Keratinocyte (primary cell): ENCODE data around the gene IL19. TPM values are rescaled to one million over a fixed set of nuclear protein-coding genes. Genes with fewer than 3 reads are reported as not detected.

ENCODE experiments used
- DNase-seq: peaks from one replicate; pipeline ENCODE4 v3.0.0-alpha.2; 2011; ENCODE audit warnings: low read depth, missing footprints, low spot score
- FAIRE-seq: peaks from 2 replicates; lab custom pipeline; 2011; peaks lifted over from hg19 to GRCh38; lab: Jason Lieb, UNC
- H2AFZ ChIP-seq: 2 replicates; pipeline ENCODE4 v1.6.0; 2012; ENCODE audit warnings: low read length, control low read depth, inconsistent platforms; ENCODE audit not compliant: control insufficient read depth
- H3K27ac ChIP-seq: 2 replicates; pipeline ENCODE4 v1.5.1; 2011; ENCODE audit warnings: low read length; ENCODE audit not compliant: control insufficient read depth, insufficient read depth
- H3K27me3 ChIP-seq: 3 replicates; pipeline ENCODE4 v1.6.0; 2011; ENCODE audit warnings: low read length; ENCODE audit not compliant: control insufficient read depth, insufficient read depth; ENCODE audit errors: extremely low read depth
- H3K36me3 ChIP-seq, 2 experiments: 2 replicates in 1 of 2; 3 replicates in 1 of 2; pipeline ENCODE4 v1.5.1; 2011; ENCODE audit warnings: low read length in 2 of 2, mild to moderate bottlenecking in 1 of 2; ENCODE audit not compliant: control insufficient read depth in 2 of 2, insufficient read depth in 2 of 2; ENCODE audit errors: extremely low read depth in 1 of 2
- H3K4me1 ChIP-seq: 3 replicates; pipeline ENCODE4 v1.5.1; 2011; ENCODE audit warnings: low read length; ENCODE audit not compliant: control insufficient read depth, insufficient read depth; ENCODE audit errors: extremely low read depth
- H3K4me2 ChIP-seq: 3 replicates; pipeline ENCODE4 v1.6.0; 2011; ENCODE audit warnings: low read depth, low read length; ENCODE audit not compliant: control insufficient read depth, insufficient read depth; ENCODE audit errors: extremely low read depth
- H3K4me3 ChIP-seq, 3 experiments: fragments of 200-600 bp in 1 of 3; sonication (generic) in 1 of 3; 2 replicates in 2 of 3; 3 replicates in 1 of 3; pipeline ENCODE4 v1.5.1; 2011 to 2016; ENCODE audit warnings: low read length in 3 of 3, mild to moderate bottlenecking in 3 of 3, control low read depth in 2 of 3, inconsistent platforms in 1 of 3, low read depth in 1 of 3, mixed read lengths in 1 of 3, mixed run types in 1 of 3, moderate library complexity in 1 of 3; ENCODE audit not compliant: control insufficient read depth in 2 of 3, insufficient read depth in 2 of 3; ENCODE audit errors: extremely low read depth in 1 of 3
- H3K79me2 ChIP-seq: 2 replicates; pipeline ENCODE4 v1.6.0; 2012; ENCODE audit warnings: low read length; ENCODE audit not compliant: control insufficient read depth, insufficient read depth
- H3K9ac ChIP-seq: 3 replicates; pipeline ENCODE4 v1.6.0; 2011; ENCODE audit warnings: low read length; ENCODE audit not compliant: control insufficient read depth, insufficient read depth; ENCODE audit errors: extremely low read depth
- H3K9me1 ChIP-seq: 3 replicates; pipeline ENCODE4 v1.6.0; 2011; ENCODE audit warnings: low read length; ENCODE audit not compliant: control insufficient read depth, insufficient read depth; ENCODE audit errors: extremely low read depth
- H3K9me3 ChIP-seq: 2 replicates; pipeline ENCODE4 v1.5.1; 2012; ENCODE audit warnings: low read depth, low read length; ENCODE audit not compliant: control insufficient read depth
- H4K20me1 ChIP-seq: 3 replicates; pipeline ENCODE4 v1.6.0; 2011; ENCODE audit warnings: low read length; ENCODE audit not compliant: control insufficient read depth, insufficient read depth; ENCODE audit errors: extremely low read depth
- EZH2 ChIP-seq: IDR thresholded peaks from one replicate; pipeline ENCODE4 v1.6.1; 2012; ENCODE audit warnings: inconsistent platforms, mild to moderate bottlenecking, low read length, moderate library complexity
- dilution Hi-C: fragments of 300-500 bp; cut with MboI; formaldehyde crosslinking; loops from one replicate; pipeline ENCODE4 v1.7.0; 2020; ENCODE audit warnings: low sequenced_read_pairs; ENCODE audit not compliant: extremely low pct_ligation_motif_present
- polyA plus RNA-seq, 5 experiments: library from polyadenylated mRNA; depleted of rRNA in 3 of 5; stranded (reverse) in 3 of 5; stranded (forward) in 1 of 5; unstranded in 1 of 5; fragments of >200 nt; gene quantifications; 1 replicate in 1 of 5; 2 replicates in 3 of 5; 3 replicates in 1 of 5; pipeline versions ENCODE4 v1.2.1 to v1.2.3, GENCODE V29; 2011 to 2012; ENCODE audit warnings: missing spikeins in 2 of 5, low read depth in 1 of 5, low replicate concordance in 1 of 5
- TF ChIP-seq, protein P1 (sequence below), 3 experiments: IDR thresholded peaks in 1 of 3; conservative IDR thresholded peaks in 1 of 3; optimal IDR thresholded peaks in 1 of 3; 2 replicates in 2 of 3; 3 replicates in 1 of 3; pipeline versions ENCODE3 to v1.5.1; 2011; ENCODE audit warnings: low read length in 3 of 3, mild to moderate bottlenecking in 3 of 3, moderate library complexity in 2 of 3, control low read depth in 1 of 3, inconsistent platforms in 1 of 3; ENCODE audit not compliant: insufficient read depth in 2 of 3; ENCODE audit errors: extremely low read depth in 1 of 3

The IL19 gene
- polyA plus RNA-seq, 1 donor (not counting 4 experiments of a cell fraction or from before 2014, with no cell fraction given) = not detected

DNA sequence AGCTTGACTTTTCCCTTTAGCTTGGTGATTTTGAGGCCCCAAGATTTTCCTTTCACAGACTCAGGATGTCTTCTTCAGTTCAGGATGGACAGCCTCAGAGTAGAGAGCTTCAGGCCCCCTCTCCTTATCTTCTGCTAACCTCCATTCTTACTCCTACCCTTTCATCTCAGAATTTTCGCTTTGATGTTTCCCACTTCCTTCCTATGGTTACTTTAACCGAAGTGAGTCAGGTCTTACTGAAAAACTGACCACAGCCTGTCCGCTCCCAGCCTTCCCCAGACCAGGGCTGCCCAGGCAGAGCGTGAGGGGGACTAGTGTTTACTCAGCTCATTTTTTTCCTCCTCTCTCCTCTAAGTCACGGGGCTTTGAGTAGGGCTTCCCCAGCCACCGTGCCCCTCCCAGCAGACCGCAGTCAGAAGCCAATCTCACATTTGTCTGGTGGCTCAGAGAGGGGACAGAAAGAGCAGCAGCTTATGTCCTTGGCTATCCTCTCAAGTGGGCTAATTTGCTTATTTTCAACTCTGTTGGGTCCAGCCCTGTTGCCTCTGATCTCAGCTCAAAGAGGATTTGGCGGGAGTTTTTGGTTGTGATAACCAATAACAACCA, 4.2 kb upstream of the IL19 start:
- Histone ChIP-seq H3K27ac (no peak overlapping the region), H3K79me2 (no peaks in the 10 kb centered on the region), H3K9me3 (no peaks in the 10 kb centered on the region), H3K27me3 (peaks cover 11% of the 10 kb centered on the region), H3K4me2 (no peak overlapping the region), H3K9ac (no peak overlapping the region), H2AFZ (no peak overlapping the region), H3K4me1 (peaks cover 5% of the 10 kb centered on the region), H3K9me1 (no peaks in the 10 kb centered on the region), H4K20me1 (no peaks in the 10 kb centered on the region), H3K36me3 (no peaks in the 10 kb centered on the region), H3K4me3 (no peak overlapping the region)
- no peak for FAIRE-seq
- dilution Hi-C loops = loop anchor here (25.0 kb wide), 1 partner anchor 221 kb away; no protein-coding TSS in a partner anchor
- TF ChIP-seq, protein P1, sequence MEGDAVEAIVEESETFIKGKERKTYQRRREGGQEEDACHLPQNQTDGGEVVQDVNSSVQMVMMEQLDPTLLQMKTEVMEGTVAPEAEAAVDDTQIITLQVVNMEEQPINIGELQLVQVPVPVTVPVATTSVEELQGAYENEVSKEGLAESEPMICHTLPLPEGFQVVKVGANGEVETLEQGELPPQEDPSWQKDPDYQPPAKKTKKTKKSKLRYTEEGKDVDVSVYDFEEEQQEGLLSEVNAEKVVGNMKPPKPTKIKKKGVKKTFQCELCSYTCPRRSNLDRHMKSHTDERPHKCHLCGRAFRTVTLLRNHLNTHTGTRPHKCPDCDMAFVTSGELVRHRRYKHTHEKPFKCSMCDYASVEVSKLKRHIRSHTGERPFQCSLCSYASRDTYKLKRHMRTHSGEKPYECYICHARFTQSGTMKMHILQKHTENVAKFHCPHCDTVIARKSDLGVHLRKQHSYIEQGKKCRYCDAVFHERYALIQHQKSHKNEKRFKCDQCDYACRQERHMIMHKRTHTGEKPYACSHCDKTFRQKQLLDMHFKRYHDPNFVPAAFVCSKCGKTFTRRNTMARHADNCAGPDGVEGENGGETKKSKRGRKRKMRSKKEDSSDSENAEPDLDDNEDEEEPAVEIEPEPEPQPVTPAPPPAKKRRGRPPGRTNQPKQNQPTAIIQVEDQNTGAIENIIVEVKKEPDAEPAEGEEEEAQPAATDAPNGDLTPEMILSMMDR (optimal IDR thresholded peaks at IDR 0.05 in 1 of 3, IDR thresholded peaks at IDR 0.05 in 1 of 3, conservative IDR thresholded peaks at IDR 0.05 in 1 of 3; ENCODE audit: extremely low read depth in 1 of 3, insufficient read depth in 2 of 3, low read length in 3 of 3) = no peak
- TF ChIP-seq EZH2 = no peak
- no peak for DNase-seq

DNA sequence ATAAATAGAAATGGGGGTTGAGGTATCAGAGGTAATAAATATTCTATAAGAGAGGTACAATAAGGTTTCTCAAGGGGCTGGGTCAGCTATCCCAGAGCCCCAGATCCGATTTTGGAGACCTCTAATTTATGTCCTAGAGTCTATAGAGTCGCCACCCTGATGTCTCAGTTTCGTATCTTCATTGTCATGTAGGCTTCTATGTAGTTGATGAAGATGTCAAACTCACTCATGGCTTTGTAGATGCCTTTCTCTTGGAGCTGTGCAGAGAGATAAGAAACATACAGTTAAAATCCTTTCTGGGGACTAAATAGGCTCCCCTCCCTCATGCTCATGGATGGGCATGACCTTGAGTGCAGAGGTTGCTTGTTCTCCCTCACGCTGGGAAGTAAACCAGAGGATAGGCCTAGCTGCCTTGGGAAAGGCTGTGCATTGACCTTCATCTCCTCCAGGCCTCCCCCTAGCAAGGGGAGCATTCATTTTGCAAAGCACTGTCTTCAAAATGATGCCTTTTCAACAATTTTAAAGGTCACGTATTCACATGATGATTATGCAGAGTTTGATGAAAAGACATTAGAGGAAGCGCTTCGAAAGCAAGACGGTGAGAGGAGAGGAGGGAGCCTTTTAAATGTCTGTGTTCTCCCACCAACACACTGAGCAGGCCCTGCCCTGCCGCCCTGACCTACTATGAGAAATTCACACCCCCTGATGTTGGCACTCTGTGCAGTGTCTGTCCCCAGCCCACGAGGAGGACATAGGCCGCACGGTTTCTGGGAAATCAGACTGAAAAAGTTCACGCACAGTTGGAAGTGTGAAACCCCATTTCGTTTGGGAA, 1.9 kb upstream of the IL19 start:
- Histone ChIP-seq H3K9ac (no peak overlapping the region), H3K36me3 (no peaks in the 10 kb centered on the region), H3K4me2 (no peak overlapping the region), H3K4me3 (no peak overlapping the region), H3K4me1 (peaks cover 5% of the 10 kb centered on the region), H3K79me2 (no peaks in the 10 kb centered on the region), H2AFZ (no peak overlapping the region), H4K20me1 (no peaks in the 10 kb centered on the region), H3K27me3 (peaks cover 26% of the 10 kb centered on the region), H3K9me3 (no peaks in the 10 kb centered on the region), H3K9me1 (no peaks in the 10 kb centered on the region), H3K27ac (no peak overlapping the region)
- DNase-seq = no peak
- no peak for FAIRE-seq
- TF ChIP-seq EZH2 = no peak
- TF ChIP-seq, protein P1 (optimal IDR thresholded peaks at IDR 0.05 in 1 of 3, IDR thresholded peaks at IDR 0.05 in 1 of 3, conservative IDR thresholded peaks at IDR 0.05 in 1 of 3; ENCODE audit: extremely low read depth in 1 of 3, insufficient read depth in 2 of 3, low read length in 3 of 3) = no peak
- dilution Hi-C loops = loop anchor here (25.0 kb wide), 1 partner anchor 219 kb away; no protein-coding TSS in a partner anchor
